Epithelial cell of proximal tubule (primary cell): ENCODE measurements around the gene CDK11B. TPM values are rescaled to one million over a fixed set of nuclear protein-coding genes. Genes with fewer than 3 reads are reported as not detected.
A peak's percentile ranks its signal among the peaks of the same experiment; 100 is the strongest.
"Not testable (repeated sequence)": the region's sequence is repeated elsewhere in the genome, so short reads cannot be mapped to it uniquely, and the experiment has no call there.

Experiments used
- DNase-seq: peaks from one replicate; pipeline ENCODE4 v3.0.0-alpha.2; 2011; ENCODE audit warnings: low read depth
- H3K4me3 ChIP-seq: 2 replicates; pipeline ENCODE4 v1.5.1; 2011; ENCODE audit warnings: low read depth, mild to moderate bottlenecking, low read length
- total RNA-seq: library from RNA; depleted of rRNA; stranded (reverse); fragments of >200 nt; gene quantifications from 2 replicates; pipeline ENCODE4 v1.2.3, GENCODE V29; 2015
- TF ChIP-seq, protein P1 (sequence below): conservative IDR thresholded peaks from 2 replicates; pipeline ENCODE4 v1.5.1; 2012; ENCODE audit warnings: low read depth, mild to moderate bottlenecking, low read length

Gene CDK11B
- 16.3 and 22.9 TPM in 2 replicates for total RNA-seq

DNA sequence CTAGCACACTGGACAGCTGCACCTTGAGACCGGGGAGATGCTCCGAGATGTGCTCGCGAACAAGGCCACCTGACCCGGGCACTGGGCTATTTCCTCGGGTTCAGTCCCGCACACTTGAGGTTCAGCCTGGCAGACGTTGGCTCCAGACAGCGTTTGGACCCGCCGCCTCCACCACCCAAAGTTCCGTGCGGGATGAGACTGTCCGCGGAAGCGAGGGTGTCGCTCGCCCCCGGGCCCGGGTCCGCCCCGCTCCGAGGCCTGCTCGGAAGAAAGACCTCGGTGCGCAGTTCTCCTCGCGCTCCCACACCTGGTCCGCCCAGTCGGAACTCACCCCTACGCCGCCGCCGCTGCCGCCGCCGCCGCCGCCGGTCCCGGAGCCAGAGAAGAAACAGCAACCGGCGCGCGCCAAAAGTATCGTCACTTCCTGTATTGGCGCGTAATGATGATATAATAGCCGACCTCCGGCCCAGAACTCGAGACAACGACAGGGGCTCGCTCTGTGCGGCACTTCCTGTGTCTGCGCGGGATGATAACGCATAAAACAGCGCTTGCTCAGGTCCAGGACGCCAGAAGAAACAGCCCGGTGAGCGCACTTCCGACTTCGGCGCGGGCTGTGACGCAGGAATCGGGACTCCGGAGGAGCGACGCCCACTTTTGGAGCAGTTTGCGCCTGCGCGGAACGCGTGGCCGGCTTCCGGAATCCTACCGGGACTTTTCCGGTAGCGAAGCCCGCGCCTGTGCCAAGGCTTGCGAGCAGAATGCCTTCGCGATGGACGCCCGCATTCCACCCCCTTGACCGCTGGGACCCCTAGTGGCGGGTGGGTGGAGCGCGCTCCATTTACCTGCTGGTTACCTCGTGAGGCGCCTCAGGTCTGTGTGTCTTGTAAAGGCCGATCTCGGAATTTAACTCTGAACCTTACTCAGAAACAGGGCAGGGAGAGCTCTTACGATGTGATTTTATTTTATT is at the start of gene CDK11B:
Gene CDK11B, minus strand, starts transcription at position 422 of the 967 bp plus-strand sequence. CDS start 1,519 bp downstream, outside the sequence.
- TF ChIP-seq, protein P1, sequence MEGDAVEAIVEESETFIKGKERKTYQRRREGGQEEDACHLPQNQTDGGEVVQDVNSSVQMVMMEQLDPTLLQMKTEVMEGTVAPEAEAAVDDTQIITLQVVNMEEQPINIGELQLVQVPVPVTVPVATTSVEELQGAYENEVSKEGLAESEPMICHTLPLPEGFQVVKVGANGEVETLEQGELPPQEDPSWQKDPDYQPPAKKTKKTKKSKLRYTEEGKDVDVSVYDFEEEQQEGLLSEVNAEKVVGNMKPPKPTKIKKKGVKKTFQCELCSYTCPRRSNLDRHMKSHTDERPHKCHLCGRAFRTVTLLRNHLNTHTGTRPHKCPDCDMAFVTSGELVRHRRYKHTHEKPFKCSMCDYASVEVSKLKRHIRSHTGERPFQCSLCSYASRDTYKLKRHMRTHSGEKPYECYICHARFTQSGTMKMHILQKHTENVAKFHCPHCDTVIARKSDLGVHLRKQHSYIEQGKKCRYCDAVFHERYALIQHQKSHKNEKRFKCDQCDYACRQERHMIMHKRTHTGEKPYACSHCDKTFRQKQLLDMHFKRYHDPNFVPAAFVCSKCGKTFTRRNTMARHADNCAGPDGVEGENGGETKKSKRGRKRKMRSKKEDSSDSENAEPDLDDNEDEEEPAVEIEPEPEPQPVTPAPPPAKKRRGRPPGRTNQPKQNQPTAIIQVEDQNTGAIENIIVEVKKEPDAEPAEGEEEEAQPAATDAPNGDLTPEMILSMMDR = peak; percentile 23

DNA sequence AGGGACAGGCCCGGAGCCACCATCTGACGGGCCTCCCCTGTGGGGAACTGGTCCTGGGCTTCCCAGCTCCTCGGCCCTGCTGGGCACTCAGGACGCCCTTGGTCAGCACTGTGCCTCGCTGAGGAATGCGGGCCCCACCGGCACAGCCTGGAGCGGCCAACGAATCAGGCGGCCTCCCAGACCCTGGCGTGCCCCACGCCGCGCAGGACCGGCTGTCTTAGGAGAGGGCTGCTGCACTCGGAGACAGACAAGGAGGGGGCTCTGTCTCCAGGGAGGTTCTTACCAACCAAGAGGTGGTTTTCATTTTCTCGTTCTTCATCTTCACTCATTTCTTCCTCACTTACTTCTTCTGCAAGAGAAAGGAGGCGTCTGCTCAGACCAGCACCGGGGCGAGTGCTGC is 49.1 kb upstream of the CDK11B start:
- not testable (repeated sequence) for DNase-seq, H3K4me3 ChIP-seq

More for the DNA sequence above, at the start of gene CDK11B:
- DNase-seq = peak; percentile 70
- H3K4me3 ChIP-seq = peak within 1 kb of the TSS; percentile 61

DNA sequence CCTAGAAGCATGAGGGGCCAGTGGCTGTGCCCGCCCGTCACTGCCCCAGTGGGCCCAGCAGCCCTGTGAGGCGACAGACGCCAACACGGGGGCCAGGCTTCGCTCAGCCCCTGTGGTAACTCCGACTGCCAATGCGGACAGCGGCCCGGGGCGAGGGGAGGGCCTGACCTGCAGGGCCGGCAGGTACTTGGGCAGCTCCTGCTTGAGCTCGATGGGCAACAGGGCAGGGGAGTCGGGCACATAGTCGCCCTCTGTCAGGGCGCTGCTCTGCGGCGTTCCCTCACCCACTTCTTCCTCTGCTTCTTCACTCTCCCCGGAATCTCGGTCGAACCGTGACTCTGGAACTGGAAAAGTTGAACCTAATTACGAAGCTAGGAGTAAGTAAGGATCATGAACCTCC is 48.4 kb upstream of the CDK11B start:
- H3K4me3 ChIP-seq, DNase-seq: not testable (repeated sequence)

DNA sequence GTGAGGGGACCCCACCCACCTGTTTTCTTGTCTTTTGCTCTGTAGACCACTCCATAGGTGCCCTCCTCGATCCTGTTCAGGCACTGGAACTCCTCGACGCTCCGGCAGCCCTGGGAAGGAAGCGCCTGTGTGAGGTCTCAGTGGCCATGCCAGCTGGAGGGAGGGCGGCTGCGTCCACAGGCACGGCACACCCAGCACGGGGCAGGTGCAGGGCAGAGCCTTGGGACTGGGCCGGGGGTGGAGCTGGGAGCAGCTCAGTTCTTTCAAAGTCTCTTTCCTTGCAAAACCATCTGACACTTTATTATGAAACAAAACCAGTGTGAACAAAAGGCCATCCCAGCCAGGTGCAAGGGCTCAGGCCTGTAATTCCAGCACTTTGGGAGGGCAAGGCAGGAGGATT is 46.8 kb upstream of the CDK11B start:
- H3K4me3 ChIP-seq = not testable (repeated sequence)

DNA sequence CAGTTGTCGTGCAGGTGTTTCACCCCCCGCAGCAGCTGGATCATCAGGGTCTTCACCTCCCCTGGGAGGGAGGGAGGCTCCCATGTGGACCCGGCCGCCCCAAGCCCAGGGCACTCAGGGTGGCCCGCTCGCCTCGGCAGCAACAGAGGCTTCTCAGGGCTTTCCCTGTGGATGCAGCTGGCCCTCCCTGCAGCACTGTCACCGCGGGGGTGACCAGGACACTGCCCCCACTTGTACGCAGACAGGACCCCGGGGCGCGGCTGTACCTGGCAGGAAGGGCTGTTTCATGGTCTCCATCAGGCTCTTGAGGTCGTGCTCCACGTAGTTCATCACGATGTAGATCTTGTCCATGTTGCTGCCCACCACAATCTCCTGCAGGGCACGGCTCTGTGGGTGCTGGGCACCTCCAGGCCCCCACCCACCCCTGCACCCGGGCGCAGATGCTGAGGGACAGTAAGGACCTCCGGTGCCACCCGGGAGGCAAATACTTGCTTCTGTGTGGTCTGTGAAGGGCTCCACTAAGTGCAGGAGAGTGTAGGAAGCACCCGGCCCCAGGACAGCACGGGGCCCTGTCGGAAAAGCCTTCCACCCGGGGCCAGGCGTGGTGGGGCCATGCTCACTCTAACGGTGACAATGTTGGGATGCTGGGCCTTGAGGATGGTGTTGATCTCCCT is 45.6 kb upstream of the CDK11B start:
- not testable (repeated sequence) for DNase-seq, H3K4me3 ChIP-seq

More for the DNA sequence above, 46.8 kb upstream of the CDK11B start:
- DNase-seq = not testable (repeated sequence)

DNA sequence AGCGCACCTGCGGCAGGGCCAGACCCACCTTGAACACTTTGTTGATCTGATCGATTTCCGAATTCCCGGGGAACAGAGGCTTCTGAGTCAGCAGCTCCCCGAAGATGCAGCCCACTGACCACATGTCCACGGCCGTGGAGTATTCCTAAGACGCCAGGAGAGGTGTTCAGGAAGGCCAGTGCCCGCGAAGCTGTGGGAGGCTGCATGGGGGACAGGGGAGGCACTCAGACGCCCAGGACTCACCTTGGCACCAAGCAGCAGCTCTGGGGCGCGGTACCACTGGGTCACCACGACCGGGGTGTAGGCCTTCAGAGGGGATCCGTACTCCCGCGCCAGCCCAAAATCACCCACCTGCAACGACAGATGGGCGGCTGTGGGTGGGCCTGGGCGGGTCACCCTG is 45.0 kb upstream of the CDK11B start:
- TF ChIP-seq, protein P1 = no peak
- no peak for DNase-seq
- H3K4me3 ChIP-seq = no peak overlapping the region

DNA sequence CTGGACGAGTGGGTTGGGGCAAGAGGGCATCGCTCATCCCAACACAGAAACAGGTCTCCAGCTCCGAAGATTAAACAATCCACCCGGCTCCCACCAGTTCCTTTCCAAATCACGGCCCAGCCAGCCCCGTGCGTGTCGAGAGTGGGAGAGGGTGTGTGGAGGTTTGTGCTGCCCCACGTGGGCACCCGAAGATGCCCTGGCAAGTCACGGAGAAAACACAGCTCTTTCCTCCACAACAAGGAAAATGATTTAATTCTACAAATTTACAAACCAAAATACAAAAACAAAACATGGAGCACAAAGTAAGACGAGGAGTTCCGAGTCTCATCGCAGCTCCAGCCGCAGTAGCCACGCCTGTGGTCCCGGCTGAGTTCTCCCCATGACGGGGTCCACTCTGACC is 43.7 kb upstream of the CDK11B start:
- H3K4me3 ChIP-seq, DNase-seq: not testable (repeated sequence)

DNA sequence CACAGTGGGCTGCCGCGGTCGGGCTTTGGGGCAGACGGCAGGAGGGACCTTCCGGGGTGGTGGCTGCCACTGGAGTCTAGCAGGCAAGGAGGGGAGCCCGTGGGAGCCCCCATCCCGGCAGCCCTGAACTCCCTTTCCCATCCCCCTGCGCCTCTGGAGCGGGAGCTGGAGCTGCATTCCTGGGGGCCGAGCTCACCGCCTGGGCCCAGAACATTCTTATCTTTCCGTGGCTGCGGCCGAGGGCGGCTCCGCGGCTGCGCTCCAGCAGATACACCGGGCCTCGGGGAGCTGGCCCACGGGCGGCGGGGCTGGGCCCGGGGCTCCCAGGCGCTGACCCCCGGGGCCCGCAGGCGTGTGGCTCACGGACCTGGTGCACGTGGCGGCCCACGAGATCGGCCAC is 41.8 kb upstream of the CDK11B start:
- DNase-seq, H3K4me3 ChIP-seq: not testable (repeated sequence)

DNA sequence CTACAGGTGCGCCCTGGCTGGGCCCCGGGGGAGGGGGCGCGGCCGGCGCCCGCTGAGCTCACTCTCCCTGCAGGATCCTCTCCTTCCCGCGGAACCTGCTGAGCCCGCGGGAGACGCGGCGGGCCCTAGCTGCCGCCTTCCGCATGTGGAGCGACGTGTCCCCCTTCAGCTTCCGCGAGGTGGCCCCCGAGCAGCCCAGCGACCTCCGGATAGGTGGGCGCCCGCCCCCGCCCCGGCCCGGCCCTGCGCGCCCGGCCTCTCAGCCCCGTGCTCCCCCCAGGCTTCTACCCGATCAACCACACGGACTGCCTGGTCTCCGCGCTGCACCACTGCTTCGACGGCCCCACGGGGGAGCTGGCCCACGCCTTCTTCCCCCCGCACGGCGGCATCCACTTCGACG is 41.3 kb upstream of the CDK11B start:
- H3K4me3 ChIP-seq, DNase-seq: not testable (repeated sequence)

DNA sequence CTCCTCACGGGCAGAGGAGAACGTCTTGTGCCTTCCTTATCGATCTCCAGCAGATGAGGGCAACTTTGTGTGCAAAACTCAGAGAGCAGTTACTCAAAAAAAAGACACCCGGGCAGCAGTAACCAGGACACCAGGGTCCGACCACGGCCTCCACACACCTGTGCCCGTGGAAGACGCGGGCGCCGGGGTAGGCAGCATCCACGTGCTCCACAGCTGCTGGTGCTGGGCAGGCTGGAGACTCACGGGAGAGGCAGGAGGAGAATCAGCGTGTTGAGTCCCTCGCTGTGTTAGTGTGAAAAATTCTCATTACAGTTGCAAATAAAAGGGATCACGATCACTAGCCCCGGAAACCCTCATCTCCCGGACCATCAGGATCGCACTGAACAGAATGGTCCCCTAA is 40.3 kb upstream of the CDK11B start:
- H3K4me3 ChIP-seq, DNase-seq: not testable (repeated sequence)

DNA sequence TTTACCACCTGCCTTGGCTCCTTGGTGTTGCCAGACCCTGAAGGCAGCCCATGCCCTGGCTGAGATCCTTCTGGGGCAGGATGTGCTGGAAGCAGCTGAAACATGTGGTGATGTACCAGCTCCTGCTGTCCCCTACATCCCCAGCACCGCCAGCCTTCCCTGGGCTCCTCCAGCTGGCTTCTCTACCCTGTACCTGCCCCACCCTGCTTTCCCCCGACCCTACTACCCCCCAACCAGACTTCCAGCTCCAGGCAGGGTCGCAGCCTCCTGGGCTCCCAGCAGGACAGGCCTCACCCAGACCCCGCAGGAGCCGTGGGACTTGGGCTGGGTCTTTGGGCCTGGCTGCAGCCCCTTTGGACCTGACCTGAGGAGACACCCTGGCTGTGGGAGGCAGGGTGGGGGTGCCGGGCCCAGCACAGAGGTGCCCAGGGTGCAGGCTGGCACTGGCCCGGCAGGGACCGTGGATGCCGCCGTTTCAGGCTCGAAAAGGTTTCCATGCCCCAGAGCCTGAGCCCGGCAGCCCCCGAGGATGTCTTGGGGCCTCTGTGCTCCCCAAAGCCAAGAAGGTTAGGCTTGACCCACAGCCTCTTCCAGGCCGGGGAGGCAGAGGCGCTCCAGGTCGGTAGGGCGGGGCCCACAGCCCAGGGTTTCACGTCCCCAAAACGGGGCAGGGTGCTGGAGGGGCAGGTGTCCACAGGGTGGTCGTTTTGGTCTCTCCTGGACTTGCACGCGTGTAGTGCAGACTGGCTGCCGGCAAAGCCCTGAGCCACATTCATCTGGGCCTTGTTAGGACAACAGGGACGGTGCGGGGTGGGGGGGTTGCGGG is 38.8 kb upstream of the CDK11B start:
- H3K4me3 ChIP-seq, DNase-seq: not testable (repeated sequence)

DNA sequence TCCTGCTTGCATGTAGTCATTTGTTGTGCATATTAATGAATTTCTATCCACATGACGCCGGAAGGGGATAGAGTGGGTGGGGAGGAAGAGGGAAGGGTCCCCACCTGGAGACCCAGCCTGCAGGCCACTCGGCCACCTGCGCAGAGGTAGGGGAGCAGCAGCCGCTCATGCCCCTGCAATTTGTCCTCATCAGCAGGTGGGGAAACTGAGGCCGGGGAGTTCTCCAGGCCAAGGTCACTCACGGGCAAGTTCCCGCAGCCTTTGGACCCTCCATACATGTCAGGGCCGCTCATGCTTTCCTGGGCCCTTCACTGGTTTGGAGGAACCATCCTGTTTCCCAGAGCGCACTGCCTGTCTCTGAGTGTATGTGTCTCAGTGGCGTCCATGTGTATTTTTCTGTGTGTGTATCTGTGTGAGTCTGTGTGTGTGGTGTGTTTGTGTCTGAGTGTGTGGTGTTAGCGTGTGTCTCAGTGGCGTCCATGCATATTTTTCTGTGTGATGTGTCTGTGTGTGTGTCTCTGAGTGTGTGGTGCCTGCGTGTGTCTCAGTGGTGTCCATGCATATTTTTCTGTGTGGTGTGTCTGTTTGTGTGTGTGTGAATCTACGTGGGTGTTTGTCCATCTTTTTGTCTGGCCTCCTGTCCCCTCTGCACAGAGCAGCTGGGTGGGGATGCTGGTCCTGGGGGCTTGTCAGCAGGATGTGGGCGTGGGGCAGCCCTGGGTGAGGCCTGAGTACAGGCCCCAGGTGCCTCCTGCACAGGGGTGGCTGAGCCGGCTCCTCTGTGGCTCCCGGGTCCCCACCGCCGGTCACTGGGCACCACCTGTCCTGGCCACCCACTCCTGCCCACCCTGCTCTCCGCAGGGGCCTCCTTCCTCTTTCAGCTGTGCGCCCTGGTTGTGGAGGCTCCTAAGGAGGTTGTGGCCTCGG is 37.9 kb upstream of the CDK11B start:
- not testable (repeated sequence) for H3K4me3 ChIP-seq, DNase-seq

DNA sequence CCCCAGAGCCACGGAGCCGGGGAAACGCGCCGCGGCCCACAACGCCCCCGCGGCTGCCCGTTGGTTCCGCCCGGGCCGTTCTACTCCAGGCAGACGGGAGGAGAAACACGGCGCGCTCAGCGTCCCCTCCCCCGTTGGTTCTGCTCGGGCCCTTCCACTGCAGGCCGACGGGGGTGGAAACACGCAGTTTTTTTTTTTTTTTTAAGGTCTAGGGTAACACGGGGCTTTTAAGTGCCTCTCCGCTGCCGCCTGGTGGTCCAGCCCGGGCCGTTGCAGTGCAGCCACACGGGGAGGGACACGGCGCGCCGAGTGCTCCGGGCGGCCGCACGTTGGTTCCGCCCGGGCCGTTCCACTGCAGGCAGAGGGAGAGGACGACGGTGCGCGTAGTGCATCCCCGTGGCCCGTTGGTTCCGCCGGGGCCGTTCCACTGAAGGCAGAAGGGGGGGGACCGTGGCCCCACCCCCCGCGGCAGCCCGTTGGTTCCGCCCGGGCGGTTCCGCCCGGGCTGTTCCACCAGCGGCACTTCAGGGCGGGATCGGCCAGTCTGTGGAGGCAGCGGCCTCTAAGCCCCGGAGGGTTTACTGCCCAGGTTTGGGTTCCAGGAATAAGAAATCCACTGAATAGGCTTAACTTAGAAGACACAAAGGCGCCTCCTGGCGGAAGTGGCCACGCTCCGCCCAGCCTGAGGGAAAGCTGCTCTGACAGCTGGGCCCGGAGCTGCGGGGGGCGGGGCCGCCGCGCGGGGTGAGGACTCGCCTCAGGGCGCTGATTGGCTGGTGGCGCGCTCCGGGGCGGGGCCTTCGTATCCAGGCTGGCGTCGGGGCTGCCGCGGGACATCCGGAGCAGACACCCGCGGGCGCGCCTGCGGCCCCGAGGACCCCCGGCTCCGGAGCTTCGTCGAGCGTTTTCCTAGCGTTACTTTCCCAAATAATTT is 34.2 kb upstream of the CDK11B start, which contains the start of gene SLC35E2B:
Gene SLC35E2B, minus strand, starts transcription at position 82 of the 934 bp plus-strand sequence. CDS start 16,096 bp downstream, outside the sequence.
- peak; percentile 26 for DNase-seq
- peak within 1 kb of the TSS; percentile 55 for H3K4me3 ChIP-seq

DNA sequence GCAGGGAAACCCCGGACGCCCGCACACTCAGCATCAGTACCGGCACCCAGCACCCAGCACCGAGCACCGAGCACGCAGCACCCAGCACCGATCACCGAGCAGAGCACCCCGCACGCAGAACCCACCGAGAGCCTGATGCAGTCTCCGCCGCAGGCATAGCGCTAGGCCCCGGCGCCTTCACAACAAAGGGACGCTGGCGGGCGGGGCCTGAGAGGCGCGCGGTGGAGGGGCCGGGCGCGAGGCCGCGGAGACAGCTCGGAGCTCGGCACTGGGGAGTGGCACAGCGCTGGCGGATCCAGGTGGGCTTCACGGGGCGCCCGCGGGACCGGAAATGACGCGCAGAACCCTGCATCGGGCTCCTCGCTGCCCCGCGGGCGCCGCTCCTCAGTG is 33.5 kb upstream of the CDK11B start:
- H3K4me3 ChIP-seq = peak overlapping the region; percentile 55
- DNase-seq = not testable (repeated sequence)
